Fibroblast of mammary gland (primary cell): Measurements from ENCODE around the gene TAF1B.

Source experiments
- DNase-seq: peaks from one replicate; pipeline ENCODE4 v3.0.0-alpha.2; 2010; ENCODE audit warnings: low read depth
- H3K4me3 ChIP-seq: 2 replicates; pipeline ENCODE4 v1.5.1; 2011; ENCODE audit warnings: low read depth, mild to moderate bottlenecking, low read length, moderate library complexity; ENCODE audit not compliant: control insufficient read depth
- TF ChIP-seq, protein P1 (sequence below): conservative IDR thresholded peaks from 2 replicates; pipeline ENCODE4 v1.5.1; 2011; ENCODE audit warnings: low read depth, low read length, inconsistent platforms; ENCODE audit not compliant: control insufficient read depth, insufficient read depth

Gene TAF1B

GRCh38 chr2:9797681-9798556 lies 45.4 kb upstream of the TAF1B start:
- TF ChIP-seq, protein P1, sequence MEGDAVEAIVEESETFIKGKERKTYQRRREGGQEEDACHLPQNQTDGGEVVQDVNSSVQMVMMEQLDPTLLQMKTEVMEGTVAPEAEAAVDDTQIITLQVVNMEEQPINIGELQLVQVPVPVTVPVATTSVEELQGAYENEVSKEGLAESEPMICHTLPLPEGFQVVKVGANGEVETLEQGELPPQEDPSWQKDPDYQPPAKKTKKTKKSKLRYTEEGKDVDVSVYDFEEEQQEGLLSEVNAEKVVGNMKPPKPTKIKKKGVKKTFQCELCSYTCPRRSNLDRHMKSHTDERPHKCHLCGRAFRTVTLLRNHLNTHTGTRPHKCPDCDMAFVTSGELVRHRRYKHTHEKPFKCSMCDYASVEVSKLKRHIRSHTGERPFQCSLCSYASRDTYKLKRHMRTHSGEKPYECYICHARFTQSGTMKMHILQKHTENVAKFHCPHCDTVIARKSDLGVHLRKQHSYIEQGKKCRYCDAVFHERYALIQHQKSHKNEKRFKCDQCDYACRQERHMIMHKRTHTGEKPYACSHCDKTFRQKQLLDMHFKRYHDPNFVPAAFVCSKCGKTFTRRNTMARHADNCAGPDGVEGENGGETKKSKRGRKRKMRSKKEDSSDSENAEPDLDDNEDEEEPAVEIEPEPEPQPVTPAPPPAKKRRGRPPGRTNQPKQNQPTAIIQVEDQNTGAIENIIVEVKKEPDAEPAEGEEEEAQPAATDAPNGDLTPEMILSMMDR: no peak
- no peak overlapping the region for H3K4me3 ChIP-seq
- no peak for DNase-seq

GRCh38 chr2:9799011-9799596 lies 44.2 kb upstream of the TAF1B start:
- no peak for DNase-seq
- TF ChIP-seq, protein P1: no peak
- H3K4me3 ChIP-seq: no peak overlapping the region

- TF ChIP-seq, protein P1: peak; percentile 96
- peak; percentile 78 for DNase-seq
- H3K4me3 ChIP-seq: no peak overlapping the region
Observed at GRCh38 chr2:9799729-9800632, 43.3 kb upstream of the TAF1B start.

- DNase-seq: no peak
- no peak overlapping the region for H3K4me3 ChIP-seq
- TF ChIP-seq, protein P1: no peak
Observed at GRCh38 chr2:9800639-9800974, 42.7 kb upstream of the TAF1B start.

DNA sequence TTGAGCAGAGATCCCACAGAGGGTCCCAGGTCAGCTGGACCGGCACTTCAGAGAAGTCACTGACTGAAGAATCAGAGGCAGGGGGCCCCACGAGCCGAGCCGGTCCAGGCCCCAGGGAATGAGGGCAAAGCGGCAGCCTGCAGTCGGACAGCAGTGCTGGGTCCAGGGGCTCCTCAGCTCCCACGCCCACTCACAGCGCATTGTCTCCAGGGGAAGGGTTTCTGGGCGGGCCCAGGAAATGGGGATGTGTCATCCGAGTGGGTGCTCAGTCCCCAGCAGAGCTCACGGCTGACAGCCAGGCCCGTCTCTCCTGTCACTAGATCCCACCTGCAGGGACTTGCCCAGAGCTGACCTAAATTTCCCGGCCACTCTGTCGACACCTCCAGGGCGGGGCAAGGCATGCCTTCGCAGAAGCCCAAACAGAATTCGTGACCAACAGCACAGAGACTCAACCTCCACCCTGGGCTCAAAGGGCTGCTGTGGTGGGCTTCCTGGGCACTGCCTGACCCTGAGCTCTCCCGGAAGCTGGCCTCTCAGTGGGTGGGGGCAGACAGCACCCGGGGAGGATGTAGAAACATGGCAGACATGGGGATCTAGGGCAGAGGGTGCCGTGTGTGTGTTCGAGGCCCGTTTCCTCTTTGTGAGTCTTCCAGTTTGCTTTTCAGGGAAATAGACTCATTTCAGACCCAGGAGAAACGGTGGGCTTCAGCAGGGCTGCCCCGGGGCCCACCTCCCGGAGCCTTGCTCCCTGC lies 42.1 kb upstream of the TAF1B start:
- no peak overlapping the region for H3K4me3 ChIP-seq
- TF ChIP-seq, protein P1: no peak
- peak; percentile 79 for DNase-seq

- TF ChIP-seq, protein P1: no peak
- DNase-seq: no peak
Observed at GRCh38 chr2:9802576-9802993, 40.7 kb upstream of the TAF1B start.

More at GRCh38 chr2:9802576-9802993, 40.7 kb upstream of the TAF1B start:
- no peak overlapping the region for H3K4me3 ChIP-seq
